HCT116 (cell line): ENCODE data around the gene EBLN1. TPM values are rescaled to one million over a fixed set of nuclear protein-coding genes. Genes with fewer than 3 reads are reported as not detected.

Experiments
- ATAC-seq: fragments of 200-7000 bp; cut with Tn5 transposase; 2 replicates; pipeline ENCODE4 v1.9.1; 2020; ENCODE audit warnings: mild to moderate bottlenecking, moderate library complexity
- BruUV-seq: library from RNA; stranded (reverse); fragments of 400-500 nt; replicated peaks from 2 replicates; lab custom pipeline; 2021; lab: Mats Ljungman, UMichigan
- CTCF ChIA-PET: fragments of 300-600 bp; sonication (Branson Sonifier 250); formaldehyde crosslinking; loops from one replicate; lab custom pipeline; 2021; ENCODE audit warnings: antibody characterized with exemption; lab: Charles Lee
- POLR2A ChIA-PET: fragments of 300-600, 350-600 bp; sonication (Branson Sonifier 250); formaldehyde crosslinking; loops from one replicate; lab custom pipeline; 2021; ENCODE audit warnings: antibody characterized with exemption; lab: Charles Lee
- RAD21 ChIA-PET, 2 experiments: fragments of 300-600 bp; sonication (Branson Sonifier 250); formaldehyde crosslinking; loops; one replicate each; lab custom pipeline; 2023; ENCODE audit warnings: low total read pairs in 2 of 2; ENCODE audit not compliant: uncharacterized antibody in 2 of 2, unreplicated experiment in 2 of 2, low non-redundant PET in 1 of 2; lab: Charles Lee
- DNase-seq: peaks from one replicate; pipeline ENCODE4 v3.0.0-alpha.2; 2010; ENCODE audit warnings: low read depth, low spot score
- H2AFZ ChIP-seq: fragments of 200-600 bp; shearing (Covaris generic), sonication (generic); 2 replicates; pipeline ENCODE4 v1.6.1; 2017; ENCODE audit warnings: low read depth, mixed run types, mixed read lengths, antibody characterized with exemption, low read length; ENCODE audit not compliant: poor library complexity, severe bottlenecking
- H3K27ac ChIP-seq: 2 replicates; pipeline ENCODE4 v1.5.1; 2012; ENCODE audit warnings: low read depth, low read length
- H3K27me3 ChIP-seq: fragments of 200-600 bp; sonication (generic); 2 replicates; pipeline ENCODE4 v1.6.1; 2016; ENCODE audit warnings: mixed run types, low read length, mixed read lengths; ENCODE audit not compliant: insufficient read depth
- H3K36me3 ChIP-seq, 2 experiments: fragments of 200-500 bp in 1 of 2; fragments of 200-600 bp in 1 of 2; sonication (Bioruptor generic) in 1 of 2; sonication (generic) in 1 of 2; 2 replicates each; pipeline versions ENCODE4 v1.5.1 to v1.6.1; 2014 to 2016; ENCODE audit warnings: low read length in 2 of 2, inconsistent platforms in 1 of 2, mixed read lengths in 1 of 2, mixed run types in 1 of 2; ENCODE audit not compliant: insufficient read depth in 2 of 2, control insufficient read depth in 1 of 2
- H3K4me1 ChIP-seq, 2 experiments: fragments of 200-600 bp in 1 of 2; sonication (generic) in 1 of 2; 2 replicates each; pipeline versions ENCODE4 v1.5.1 to v1.6.1; 2012 to 2017; ENCODE audit warnings: low read length in 2 of 2, inconsistent platforms in 1 of 2, mild to moderate bottlenecking in 1 of 2, mixed read lengths in 1 of 2, mixed run types in 1 of 2, moderate library complexity in 1 of 2; ENCODE audit not compliant: insufficient read depth in 2 of 2, control insufficient read depth in 1 of 2
- H3K4me2 ChIP-seq: fragments of 200-600 bp; sonication (generic); 2 replicates; pipeline ENCODE4 v1.6.1; 2017; ENCODE audit warnings: mixed run types, low read length, mixed read lengths
- H3K4me3 ChIP-seq, 2 experiments: fragments of 200-600 bp in 1 of 2; sonication (generic) in 1 of 2; replicated peaks in 1 of 2; 2 replicates each; pipeline ENCODE4 v1.5.1; 2011 to 2016; ENCODE audit warnings: low read length in 2 of 2, control low read depth in 1 of 2, low read depth in 1 of 2, mild to moderate bottlenecking in 1 of 2, mixed read lengths in 1 of 2, mixed run types in 1 of 2
- H3K79me2 ChIP-seq: fragments of 200-600 bp; sonication (generic); 2 replicates; pipeline ENCODE4 v1.6.1; 2017; ENCODE audit warnings: mild to moderate bottlenecking, mixed run types, low read length, moderate library complexity, mixed read lengths; ENCODE audit not compliant: insufficient read depth
- H3K9ac ChIP-seq: fragments of 200-600 bp; sonication (generic); 2 replicates; pipeline ENCODE4 v1.6.1; 2016; ENCODE audit warnings: low read length, mixed read lengths
- H3K9me2 ChIP-seq: fragments of 200-600 bp; sonication (generic), shearing (Covaris generic); 2 replicates; pipeline ENCODE4 v1.6.1; 2017; ENCODE audit warnings: mixed run types, mild to moderate bottlenecking, moderate library complexity; ENCODE audit not compliant: insufficient read depth
- H3K9me3 ChIP-seq, 2 experiments: fragments of 200-500 bp in 1 of 2; fragments of 200-600 bp in 1 of 2; sonication (Bioruptor generic) in 1 of 2; sonication (generic) in 1 of 2; 2 replicates each; pipeline ENCODE4 v1.6.1; 2014 to 2017; ENCODE audit warnings: low read length in 2 of 2, mixed read lengths in 2 of 2, inconsistent platforms in 1 of 2, low read depth in 1 of 2, mild to moderate bottlenecking in 1 of 2, mixed run types in 1 of 2, moderate library complexity in 1 of 2; ENCODE audit not compliant: control insufficient read depth in 1 of 2, insufficient read depth in 1 of 2
- H4K20me1 ChIP-seq: fragments of 200-600 bp; sonication (generic), shearing (Covaris generic); 2 replicates; pipeline ENCODE4 v1.6.1; 2017; ENCODE audit warnings: mixed run types, mild to moderate bottlenecking, moderate library complexity; ENCODE audit not compliant: insufficient read depth
- ATF3 ChIP-seq: IDR thresholded peaks from 2 replicates; pipeline ENCODE4 v1.6.1; 2012
- CBX3 ChIP-seq: IDR thresholded peaks from 2 replicates; pipeline ENCODE4 v1.6.1; 2012; ENCODE audit warnings: low read depth
- CEBPB ChIP-seq: IDR thresholded peaks from 2 replicates; pipeline ENCODE4 v1.6.1; 2012; ENCODE audit warnings: low read depth
- CTCF ChIP-seq, 3 experiments: fragments of 200-600 bp in 1 of 3; sonication (generic) in 1 of 3; IDR thresholded peaks in 2 of 3; conservative IDR thresholded peaks in 1 of 3; 2 replicates each; pipeline ENCODE4 v1.5.1; 2012 to 2017; ENCODE audit warnings: low read depth in 2 of 3, low read length in 2 of 3, antibody characterized with exemption in 1 of 3, borderline replicate concordance in 1 of 3, control low read depth in 1 of 3, mild to moderate bottlenecking in 1 of 3, mixed read lengths in 1 of 3, mixed run types in 1 of 3, moderate library complexity in 1 of 3; ENCODE audit not compliant: insufficient read depth in 1 of 3
- EGR1 ChIP-seq: IDR thresholded peaks from 2 replicates; pipeline ENCODE4 v1.6.1; 2012; ENCODE audit warnings: low read depth
- EZH2phosphoT487 ChIP-seq: fragments of 200-600 bp; IDR thresholded peaks from 2 replicates; pipeline ENCODE4 v1.6.1; 2018; ENCODE audit warnings: antibody characterized with exemption, borderline replicate concordance
- FOSL1 ChIP-seq: IDR thresholded peaks from 2 replicates; pipeline ENCODE4 v1.6.1; 2012; ENCODE audit warnings: low read depth
- POLR2AphosphoS5 ChIP-seq: IDR thresholded peaks from 2 replicates; pipeline ENCODE4 v1.6.1; 2011; ENCODE audit warnings: mild to moderate bottlenecking, low read depth, low read length, moderate library complexity
- SIN3A ChIP-seq: IDR thresholded peaks from 2 replicates; pipeline ENCODE4 v1.6.1; 2012; ENCODE audit warnings: low read depth
- SP1 ChIP-seq: IDR thresholded peaks from 2 replicates; pipeline ENCODE4 v1.6.1; 2012; ENCODE audit warnings: low read depth
- SRF ChIP-seq: IDR thresholded peaks from 2 replicates; pipeline ENCODE4 v1.6.1; 2012; ENCODE audit warnings: low read depth
- YY1 ChIP-seq: IDR thresholded peaks from 2 replicates; pipeline ENCODE4 v1.6.1; 2011; ENCODE audit warnings: low read length, low read depth, moderate library complexity, mild to moderate bottlenecking; ENCODE audit not compliant: insufficient replicate concordance; ENCODE audit errors: extremely low read depth
- ZBTB33 ChIP-seq: IDR thresholded peaks from 2 replicates; pipeline ENCODE4 v1.6.1; 2011; ENCODE audit warnings: mild to moderate bottlenecking, low read length, moderate library complexity; ENCODE audit not compliant: insufficient replicate concordance; ENCODE audit errors: extremely low read depth
- ZNF274 ChIP-seq: fragments of 200-500 bp; sonication (Bioruptor generic); IDR thresholded peaks from 2 replicates; pipeline ENCODE4 v1.6.1; 2014; ENCODE audit warnings: mild to moderate bottlenecking, low read depth, low read length, inconsistent platforms
- intact Hi-C: fragments of 100-400 bp; cut with micrococcal nuclease; formaldehyde crosslinking; loops from 2 replicates; pipeline ENCODE4 v1.10.0; 2022
- total RNA-seq: library from RNA; stranded (reverse); gene quantifications from one replicate; pipeline ENCODE4 v1.2.1, GENCODE V29; 2021; ENCODE audit not compliant: unreplicated experiment

EBLN1 gene
- total RNA-seq, 1 experiment from 2014 or later = not detected

GRCh38 chr10:22231260-22231659, 13.4 kb upstream of the EBLN1 start:
- Histone ChIP-seq H4K20me1 (no peaks in the 10 kb centered on the region), H2AFZ (peak overlapping the region; percentile 84), H3K79me2 (no peaks in the 10 kb centered on the region), H3K27me3 (no peaks in the 10 kb centered on the region), H3K9ac (no peak overlapping the region), H3K9me2 (no peaks in the 10 kb centered on the region), H3K36me3 (no peaks in the 10 kb centered on the region), H3K9me3 (no peaks in the 10 kb centered on the region), H3K4me3 (no peak overlapping the region), H3K4me1 (peaks cover 0 to 22% of the 10 kb centered on the region in 2 experiments; a peak in 3 of 4 replicates), H3K27ac (no peak overlapping the region), H3K4me2 (peak overlapping the region; percentile 74)
- no TSS peak for BruUV-seq
- ChIA-PET CTCF (interaction anchor here (1.5 kb wide), 1 partner anchor 13 kb away, joined by 8 read pairs; no protein-coding TSS in a partner anchor), RAD21 (no interaction called here), POLR2A (no interaction called here)
- DNase-seq (no peak), ATAC-seq (no peak)
- no peak for TF ChIP-seq YY1
- no peak for TF ChIP-seq CBX3
- TF ChIP-seq SIN3A = no peak
- TF ChIP-seq FOSL1 = no peak
- no peak for TF ChIP-seq CEBPB
- no peak for TF ChIP-seq ZNF274
- TF ChIP-seq POLR2AphosphoS5 = no peak
- TF ChIP-seq SP1 = no peak
- TF ChIP-seq ZBTB33 = no peak
- no peak for TF ChIP-seq EZH2phosphoT487
- no peak for TF ChIP-seq EGR1
- no peak for TF ChIP-seq SRF
- no peak for TF ChIP-seq CTCF (IDR thresholded peaks at IDR 0.05 in 2 of 3, conservative IDR thresholded peaks at IDR 0.05 in 1 of 3; ENCODE audit: borderline replicate concordance in 1 of 3, insufficient read depth in 1 of 3, low read depth in 2 of 3, low read length in 2 of 3)
- TF ChIP-seq ATF3 = no peak
- intact Hi-C loops = no loop called here
